Uterus (tissue), 2 donors: ENCODE measurements around the gene FAM3B.

ENCODE experiments used
- CTCF ChIP-seq, 4 experiments: fragments of 200-600 bp in 2 of 4; fragments of 450-650 bp in 2 of 4; sonication (generic) in 2 of 4; IDR thresholded peaks; one replicate each; pipeline ENCODE4 v1.5.1; 2016 to 2019; ENCODE audit warnings: antibody characterized with exemption in 4 of 4, mild to moderate bottlenecking in 2 of 4, moderate library complexity in 1 of 4
- POLR2A ChIP-seq, 2 donors: fragments of 450-650 bp; IDR thresholded peaks; one replicate each; pipeline ENCODE4 v1.6.1; 2016; ENCODE audit warnings: antibody characterized with exemption in 2 of 2, mild to moderate bottlenecking in 1 of 2, moderate library complexity in 1 of 2

GRCh38 chr21:41368735-41369104, 52.1 kb downstream of the FAM3B start:
- no peak for TF ChIP-seq CTCF (IDR thresholded peaks at IDR 0.05)
- TF ChIP-seq POLR2A (IDR thresholded peaks at IDR 0.05): no peak
